Keratinocyte (primary cell): Measurements from ENCODE around the gene TMEM63B.

Experiments used
- CTCF ChIP-seq, 3 experiments: IDR thresholded peaks in 1 of 3; conservative IDR thresholded peaks in 1 of 3; optimal IDR thresholded peaks in 1 of 3; 2 replicates in 2 of 3; 3 replicates in 1 of 3; pipeline versions ENCODE3 to v1.5.1; 2011; ENCODE audit warnings: low read length in 3 of 3, mild to moderate bottlenecking in 3 of 3, moderate library complexity in 2 of 3, control low read depth in 1 of 3, inconsistent platforms in 1 of 3; ENCODE audit not compliant: insufficient read depth in 2 of 3; ENCODE audit errors: extremely low read depth in 1 of 3
- EZH2 ChIP-seq: IDR thresholded peaks from one replicate; pipeline ENCODE4 v1.6.1; 2012; ENCODE audit warnings: inconsistent platforms, mild to moderate bottlenecking, low read length, moderate library complexity

GRCh38 chr6:44171899-44172546, 44.7 kb downstream of the TMEM63B start:
- TF ChIP-seq CTCF (optimal IDR thresholded peaks at IDR 0.05 in 1 of 3, IDR thresholded peaks at IDR 0.05 in 1 of 3, conservative IDR thresholded peaks at IDR 0.05 in 1 of 3; ENCODE audit: extremely low read depth in 1 of 3, insufficient read depth in 2 of 3, low read length in 3 of 3) (no peak), EZH2 (no peak)
